NCI-H69 (cell line): ENCODE results near the gene ANKRD1.
"Not testable (repeated sequence)": the region's sequence is repeated elsewhere in the genome, so short reads cannot be mapped to it uniquely, and the experiment has no call there.

ENCODE experiments used
- DNase-seq: peaks from one replicate; lab custom pipeline; 2025; lab: John Stamatoyannopoulos, UW

Gene ANKRD1

GRCh38 chr10:90912174-90912573 is 8.7 kb downstream of the ANKRD1 start:
- DNase-seq, result no peak

- peak; percentile 57 for DNase-seq
Measured at GRCh38 chr10:90911133-90912051, 9.5 kb downstream of the ANKRD1 start.

GRCh38 chr10:90906596-90906995 is 14.3 kb downstream of the ANKRD1 start:
- no peak for DNase-seq

- DNase-seq, result no peak
Measured at GRCh38 chr10:90905925-90906324, 15.0 kb downstream of the ANKRD1 start.

GRCh38 chr10:90896916-90897315 is 24.0 kb downstream of the ANKRD1 start:
- DNase-seq, result not testable (repeated sequence)

DNA sequence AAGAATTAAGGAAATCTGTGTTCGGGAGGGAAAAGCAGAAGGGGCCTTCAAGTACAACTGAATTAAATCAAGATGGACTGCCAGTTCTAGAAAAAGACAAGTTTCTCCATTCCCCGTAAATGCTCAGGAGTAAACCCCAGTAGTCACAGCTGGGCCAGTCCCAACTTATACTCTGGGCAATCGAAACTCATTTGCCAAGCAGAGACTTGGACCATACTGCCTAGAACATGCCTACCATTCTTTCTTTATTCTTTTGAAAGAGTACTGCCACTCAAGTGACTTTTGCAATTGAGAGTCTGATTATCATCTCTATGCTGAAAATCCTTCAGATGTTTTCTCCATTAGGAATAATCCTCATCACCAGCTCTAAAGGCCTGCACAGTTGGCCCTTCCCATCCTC is 27.7 kb downstream of the ANKRD1 start:
- no peak for DNase-seq

- no peak for DNase-seq
Measured at GRCh38 chr10:90890347-90890746, 30.5 kb downstream of the ANKRD1 start.

DNA sequence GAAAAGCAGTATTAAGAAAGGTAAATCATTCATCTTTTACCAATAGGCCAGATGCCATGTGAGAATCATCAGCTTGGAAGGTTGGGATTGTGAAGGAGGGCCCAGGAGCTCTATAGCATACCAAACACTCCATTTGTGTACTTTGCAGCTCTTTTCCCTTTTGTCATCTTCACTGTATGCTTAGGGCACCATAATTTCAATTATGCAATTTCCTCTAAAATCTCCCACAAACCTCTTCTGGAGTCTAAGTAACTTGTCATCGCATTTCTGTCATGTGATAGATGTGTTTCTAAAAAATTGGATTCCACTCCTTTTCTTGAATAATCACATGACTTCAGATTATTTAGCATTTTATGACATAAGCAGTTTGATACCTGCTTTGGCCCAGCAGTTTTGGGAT is 31.3 kb downstream of the ANKRD1 start:
- DNase-seq, result no peak

- DNase-seq, result no peak
Measured at GRCh38 chr10:90888387-90888786, 32.5 kb downstream of the ANKRD1 start.

GRCh38 chr10:90887555-90887954 is 33.3 kb downstream of the ANKRD1 start:
- no peak for DNase-seq

DNA sequence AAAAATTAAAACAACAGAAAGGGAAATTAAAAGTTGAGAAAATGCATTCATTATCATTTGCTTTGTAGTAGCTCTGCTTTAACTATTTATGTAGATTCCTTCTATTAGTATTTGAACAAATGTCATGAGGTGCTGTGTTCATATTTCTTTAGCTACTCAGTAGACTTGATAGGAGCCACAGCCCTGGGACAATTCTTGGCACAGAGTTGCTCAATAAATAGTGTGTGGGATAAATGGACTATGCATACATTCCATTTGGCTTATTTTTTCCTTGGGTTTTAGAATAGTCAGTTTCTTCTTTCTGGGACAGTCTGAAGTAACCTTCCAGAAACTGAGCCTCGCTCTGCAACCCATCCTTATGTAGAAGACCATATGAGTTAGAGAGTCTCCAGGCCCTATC is 35.7 kb downstream of the ANKRD1 start:
- no peak for DNase-seq

- DNase-seq, result no peak
Measured at GRCh38 chr10:90884431-90884830, 36.5 kb downstream of the ANKRD1 start.

DNA sequence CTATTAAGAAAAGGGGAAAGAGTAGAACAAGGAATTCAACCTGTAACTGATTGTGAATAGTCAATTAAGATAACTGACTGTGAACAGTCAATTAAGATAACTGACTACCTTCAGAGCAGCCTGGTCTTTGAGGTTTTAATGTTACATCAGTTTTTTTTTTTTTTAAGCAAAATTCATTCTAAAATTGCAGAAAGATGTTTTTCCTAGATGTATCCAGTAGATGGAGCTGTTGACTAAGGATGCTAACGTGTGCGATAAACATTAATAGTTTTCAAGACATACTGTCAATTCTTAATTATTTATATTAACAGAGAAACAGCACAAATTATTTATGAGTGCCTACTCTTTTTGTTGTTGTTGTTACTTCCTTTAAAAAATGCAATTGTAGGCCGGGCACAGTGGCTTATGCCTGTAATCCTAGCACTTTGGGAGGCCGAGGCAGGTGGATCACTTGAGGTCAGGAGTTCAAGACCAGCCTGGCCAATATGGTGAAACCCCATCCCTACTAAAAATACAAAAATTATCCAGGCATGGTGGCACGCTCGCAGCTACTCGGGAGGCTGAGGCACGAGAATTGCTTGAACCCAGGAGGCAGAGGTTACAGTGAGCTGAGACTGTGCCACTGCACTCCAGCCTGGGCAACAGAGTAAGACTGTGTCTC is 40.7 kb downstream of the ANKRD1 start:
- peak; percentile 8 for DNase-seq

DNA sequence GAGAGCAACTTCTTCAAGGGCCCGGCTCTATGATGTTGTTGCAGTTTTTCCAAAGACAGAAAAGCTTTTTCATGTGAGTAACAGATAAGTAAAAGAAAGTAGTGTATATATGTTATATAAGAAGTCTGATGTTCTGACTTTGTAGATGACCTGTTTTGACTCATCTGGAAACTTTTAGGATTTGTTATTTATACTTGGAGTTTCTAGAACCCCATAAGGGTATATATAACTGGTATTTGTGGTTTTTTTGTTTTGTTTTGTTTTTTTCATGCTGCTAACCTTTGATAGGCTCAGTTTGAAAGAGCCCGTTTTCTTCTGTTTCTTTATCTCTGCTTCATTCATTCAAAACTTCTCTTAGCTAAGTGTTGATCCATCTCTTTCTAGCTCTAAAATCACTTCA is 41.8 kb downstream of the ANKRD1 start:
- DNase-seq, result no peak

DNA sequence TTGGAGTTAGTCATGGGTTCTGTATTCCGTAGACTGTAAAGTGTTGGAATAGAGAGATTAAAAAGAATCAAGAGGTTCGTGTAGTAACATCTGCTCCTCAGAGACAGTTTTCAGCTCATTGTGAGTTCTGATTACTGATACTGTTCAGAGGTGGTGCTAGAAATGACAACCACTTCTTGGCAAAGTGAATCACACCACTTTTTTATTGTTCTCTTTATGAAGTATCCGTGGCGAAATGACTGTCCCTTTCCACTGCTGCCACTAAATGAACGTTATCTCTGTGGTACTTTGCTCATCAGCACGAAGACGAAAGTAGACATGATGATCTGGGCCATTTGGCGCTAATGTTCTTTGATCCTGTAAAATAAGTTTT is 48.3 kb downstream of the ANKRD1 start:
- DNase-seq, result no peak

- peak; percentile 81 for DNase-seq
Measured at GRCh38 chr10:90871766-90872647, 48.9 kb downstream of the ANKRD1 start, which contains the start of gene RPP30. TSS of gene RPP30 (plus strand) at chr10:90871974. CDS start at chr10:90871987, 13 bp downstream.

DNA sequence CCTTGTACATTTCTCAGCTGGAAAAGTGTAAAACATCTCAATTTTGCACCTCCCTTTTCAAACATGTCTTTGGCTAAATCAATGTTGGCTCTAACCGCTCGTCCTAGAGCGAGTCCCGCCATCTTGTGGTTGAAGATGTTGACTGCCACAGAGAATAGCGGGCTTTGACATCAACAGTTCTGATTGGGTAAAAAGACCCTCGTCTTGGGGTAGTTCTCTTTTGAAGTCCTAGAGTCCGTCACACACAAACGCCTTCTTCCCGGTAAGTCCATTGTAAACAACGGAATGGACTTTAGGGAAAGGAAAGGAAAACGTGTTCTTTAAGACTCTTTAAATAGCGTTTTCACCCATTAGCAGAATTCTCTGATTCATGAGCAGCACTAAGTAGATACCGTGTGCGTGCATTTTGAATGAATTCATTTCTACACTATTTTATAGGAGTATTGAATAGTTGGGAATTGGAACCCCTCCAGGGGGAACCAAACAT is 49.6 kb downstream of the ANKRD1 start:
- peak; percentile 81 for DNase-seq

GRCh38 chr10:90866050-90866598 is 54.8 kb downstream of the ANKRD1 start:
- no peak for DNase-seq

GRCh38 chr10:90865401-90865800 is 55.5 kb downstream of the ANKRD1 start:
- DNase-seq, result peak; percentile 2

DNA sequence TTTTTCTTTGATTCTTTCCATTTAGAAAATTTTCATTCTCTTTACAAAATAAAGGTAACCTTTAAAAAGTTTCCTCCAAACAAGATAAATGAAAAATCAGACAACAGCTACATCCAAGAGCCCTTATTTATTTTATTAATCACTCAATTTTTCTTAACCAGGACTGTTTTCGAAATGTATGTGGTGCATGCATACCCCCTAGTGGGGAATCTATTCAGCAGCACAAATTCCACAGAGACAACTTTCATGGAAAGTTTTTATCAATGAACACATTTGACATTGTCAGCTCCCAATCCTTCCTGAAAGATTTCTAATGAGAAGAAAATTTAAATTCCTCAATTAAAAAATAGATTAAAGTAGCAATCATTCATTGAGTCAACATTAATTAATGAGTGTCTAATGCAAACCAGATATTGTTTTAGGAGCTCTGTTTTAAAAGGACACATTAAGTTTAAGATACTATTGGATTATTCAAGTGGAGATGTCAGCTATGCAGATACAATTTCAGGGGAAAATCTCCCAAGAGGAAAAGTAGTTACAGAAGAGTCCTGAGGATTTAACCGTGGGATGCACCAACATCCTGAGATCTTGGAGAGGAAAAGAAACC is 57.9 kb downstream of the ANKRD1 start:
- DNase-seq, result peak; percentile 4
